HG03460 (cell line): ENCODE results near the gene SPOCD1.
A peak's percentile ranks its signal among the peaks of the same experiment; 100 is the strongest.

Source experiments
- ATAC-seq: cut with Tn5 transposase; IDR thresholded peaks from one replicate; pipeline ENCODE4 v1.9.1; 2021; ENCODE audit not compliant: unreplicated experiment

The SPOCD1 gene

DNA sequence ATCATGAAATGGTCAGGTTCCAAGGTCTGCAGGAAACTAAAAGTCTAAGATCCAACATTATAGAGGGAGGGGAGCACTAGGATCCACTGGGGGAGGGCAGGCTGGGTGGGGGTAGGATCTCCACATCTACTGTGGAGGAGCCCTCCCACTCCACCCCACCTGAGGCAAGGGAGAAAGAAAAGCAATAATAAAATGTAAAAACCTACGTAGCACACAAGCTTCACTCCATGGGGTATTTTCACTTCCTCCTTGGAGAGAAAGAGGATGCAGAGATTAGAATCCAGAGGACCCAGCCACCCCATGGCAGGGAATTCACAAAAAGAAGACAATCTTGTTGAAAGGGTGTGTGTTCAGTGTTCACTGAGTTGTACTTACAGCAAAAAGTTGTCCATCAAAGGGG, 14.4 kb downstream of the SPOCD1 start:
- no peak for ATAC-seq

- no peak for ATAC-seq
These were observed 15.2 kb downstream of the SPOCD1 start for GRCh38 chr1:31800674-31800967.

DNA sequence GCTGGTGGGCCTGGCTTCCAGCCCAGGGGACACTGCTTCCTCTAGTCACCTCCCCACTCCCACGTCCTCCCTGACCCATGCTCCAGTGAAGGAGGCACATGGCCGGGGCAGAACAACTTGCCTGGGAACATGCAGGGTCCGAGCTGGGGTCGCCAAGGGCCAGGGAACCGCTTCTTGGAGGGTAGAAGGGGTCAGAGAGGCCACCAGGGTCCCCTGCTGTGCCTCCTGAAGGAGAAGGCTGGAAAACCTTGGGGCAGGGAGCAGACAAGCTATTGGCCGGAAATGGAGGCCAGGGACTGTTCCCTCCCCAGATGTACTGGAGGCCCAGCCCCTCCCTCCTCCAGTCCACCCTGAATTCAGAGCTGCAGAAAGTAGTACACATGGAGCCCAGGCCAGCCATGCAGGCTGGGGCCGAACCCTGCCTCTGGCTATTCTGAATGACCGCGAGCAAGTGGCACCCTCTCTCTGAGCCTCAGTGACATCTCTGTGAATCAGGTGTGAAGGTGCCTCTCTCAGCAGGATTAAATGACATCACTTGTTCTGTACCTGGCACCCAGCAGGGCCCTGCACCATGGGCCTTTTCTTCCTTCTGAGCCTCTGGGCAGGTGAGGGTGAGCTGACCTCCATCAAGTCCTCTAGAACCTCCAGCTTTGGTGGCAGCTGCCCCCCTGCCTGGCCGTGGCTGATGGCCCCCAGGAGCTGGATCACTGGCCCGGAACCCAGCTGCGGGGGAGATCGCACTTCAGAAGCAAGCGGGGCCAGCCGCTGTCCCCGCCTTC, 15.7 kb downstream of the SPOCD1 start:
- ATAC-seq, result no peak

- ATAC-seq, result no peak
These were observed 16.5 kb downstream of the SPOCD1 start for GRCh38 chr1:31799196-31799894.

GRCh38 chr1:31798433-31799195, 17.2 kb downstream of the SPOCD1 start:
- ATAC-seq, result no peak

DNA sequence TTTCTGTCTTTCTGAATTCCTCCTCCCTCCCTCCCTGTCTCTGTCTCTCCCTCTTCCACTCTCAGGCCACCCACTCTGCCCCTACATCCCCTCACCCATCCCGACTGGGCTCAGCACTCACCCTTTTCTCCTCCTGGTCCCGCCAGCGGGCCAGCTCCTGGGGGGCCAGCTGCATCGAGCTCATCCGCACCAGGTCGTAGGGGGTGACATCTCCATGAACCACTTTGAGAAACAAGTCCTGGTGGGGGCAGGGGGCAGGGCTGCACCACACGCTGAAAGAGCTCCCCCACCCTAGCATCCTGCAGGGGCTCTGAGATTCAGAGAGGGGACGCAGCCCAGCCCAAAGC, 17.8 kb downstream of the SPOCD1 start:
- no peak for ATAC-seq

GRCh38 chr1:31797216-31797615, 18.6 kb downstream of the SPOCD1 start:
- no peak for ATAC-seq

- no peak for ATAC-seq
These were observed 19.1 kb downstream of the SPOCD1 start for GRCh38 chr1:31796707-31797106.

DNA sequence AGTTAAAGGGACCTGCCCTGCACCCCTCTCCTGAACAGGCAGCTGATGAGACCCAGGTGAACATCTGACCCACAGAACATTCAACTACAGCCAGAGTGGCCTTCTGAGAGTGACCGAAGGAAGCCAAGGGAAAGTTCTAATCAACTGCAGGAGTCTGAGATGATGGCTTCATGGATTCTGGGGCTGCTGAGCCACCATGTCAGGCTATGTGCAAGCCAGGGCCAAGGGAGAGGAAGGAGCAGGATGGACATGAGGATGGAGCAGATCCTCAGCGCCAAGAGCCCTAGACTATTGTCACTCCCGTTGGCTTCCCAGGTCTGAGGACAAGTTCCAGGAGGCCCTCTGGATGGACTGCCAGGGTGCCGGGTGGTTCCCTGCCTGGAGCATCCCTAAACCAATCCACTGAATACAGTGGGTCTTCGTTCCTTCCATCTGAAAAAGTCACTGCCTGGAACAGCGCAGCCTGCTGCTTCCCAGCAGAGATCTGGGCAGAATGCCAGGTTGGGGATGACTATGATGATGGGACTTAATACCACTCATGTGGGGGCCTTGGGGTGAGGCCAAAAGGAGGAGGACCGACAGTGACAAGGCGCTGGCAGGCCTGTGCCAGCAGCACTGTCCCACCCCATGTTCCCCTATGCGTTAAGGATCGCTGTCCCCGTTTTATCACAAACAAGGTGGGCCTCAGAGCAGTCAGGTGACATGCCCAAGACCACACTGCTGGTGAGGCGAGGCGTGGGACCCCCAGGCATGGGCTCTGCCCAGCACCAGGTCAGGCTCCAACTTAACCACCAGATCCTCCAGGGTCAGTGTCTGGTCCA, 19.8 kb downstream of the SPOCD1 start:
- no peak for ATAC-seq

GRCh38 chr1:31795096-31795675, 20.6 kb downstream of the SPOCD1 start:
- ATAC-seq, result no peak

- no peak for ATAC-seq
These were observed 22.1 kb downstream of the SPOCD1 start for GRCh38 chr1:31793586-31794285.

- no peak for ATAC-seq
These were observed 22.7 kb downstream of the SPOCD1 start for GRCh38 chr1:31793086-31793485.

GRCh38 chr1:31792541-31792940, 23.3 kb downstream of the SPOCD1 start:
- ATAC-seq, result no peak

GRCh38 chr1:31792116-31792515, 23.7 kb downstream of the SPOCD1 start:
- ATAC-seq, result no peak

DNA sequence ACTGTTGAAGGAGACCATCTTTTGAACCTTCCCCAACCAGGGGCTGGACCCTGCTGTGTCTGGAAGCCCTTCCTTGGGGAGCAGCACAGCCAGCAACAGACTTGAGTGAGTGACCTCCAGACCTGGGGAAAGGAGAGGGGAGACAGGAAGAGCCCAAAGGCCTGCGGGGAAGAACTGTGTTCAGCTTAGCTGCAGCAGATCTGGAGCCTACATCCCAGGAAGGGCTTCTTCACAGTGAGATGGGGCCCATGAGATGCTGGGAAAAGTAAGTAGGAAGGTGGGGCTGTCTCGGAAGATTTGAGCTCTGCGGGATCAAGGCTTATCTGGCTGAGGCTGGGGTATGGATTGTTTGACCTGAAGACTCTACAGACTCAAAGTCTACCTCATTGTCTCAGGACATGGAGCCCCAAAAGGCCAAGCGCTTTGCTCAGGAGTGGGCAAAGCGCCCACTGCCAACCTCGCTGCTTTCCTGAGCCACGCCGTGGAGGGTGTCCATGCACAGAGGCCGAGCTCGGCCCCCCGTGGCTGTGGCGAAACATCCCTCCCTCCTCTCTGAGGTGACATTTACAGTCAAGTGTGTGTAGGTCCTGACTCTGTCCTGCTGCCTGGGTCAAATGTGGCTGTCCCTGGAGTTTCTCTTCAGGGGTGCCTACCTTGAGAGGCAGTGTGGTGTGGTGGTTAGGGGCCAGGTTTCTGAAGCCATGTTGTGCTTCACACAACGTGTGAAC, 24.5 kb downstream of the SPOCD1 start:
- no peak for ATAC-seq

- no peak for ATAC-seq
These were observed 25.2 kb downstream of the SPOCD1 start for GRCh38 chr1:31790641-31791091.

DNA sequence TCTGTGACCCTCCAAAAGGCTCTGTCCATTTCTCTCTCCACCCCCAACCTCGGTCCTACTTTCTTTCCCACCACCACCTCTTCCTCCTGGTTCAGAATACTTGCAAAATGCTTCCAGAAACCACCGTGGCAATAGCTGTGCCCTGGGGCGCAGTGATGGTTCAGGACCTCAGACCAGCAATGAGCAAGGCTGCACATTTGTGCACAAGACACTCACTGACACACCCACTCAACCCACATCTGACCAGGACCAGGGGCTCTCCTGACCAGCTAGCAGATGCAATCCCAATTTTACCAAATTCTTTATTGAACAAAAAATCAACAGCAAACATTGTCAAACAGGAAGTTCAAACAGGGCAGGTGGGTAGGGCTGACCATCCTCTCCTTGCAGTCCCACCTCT, 25.7 kb downstream of the SPOCD1 start:
- ATAC-seq, result no peak

DNA sequence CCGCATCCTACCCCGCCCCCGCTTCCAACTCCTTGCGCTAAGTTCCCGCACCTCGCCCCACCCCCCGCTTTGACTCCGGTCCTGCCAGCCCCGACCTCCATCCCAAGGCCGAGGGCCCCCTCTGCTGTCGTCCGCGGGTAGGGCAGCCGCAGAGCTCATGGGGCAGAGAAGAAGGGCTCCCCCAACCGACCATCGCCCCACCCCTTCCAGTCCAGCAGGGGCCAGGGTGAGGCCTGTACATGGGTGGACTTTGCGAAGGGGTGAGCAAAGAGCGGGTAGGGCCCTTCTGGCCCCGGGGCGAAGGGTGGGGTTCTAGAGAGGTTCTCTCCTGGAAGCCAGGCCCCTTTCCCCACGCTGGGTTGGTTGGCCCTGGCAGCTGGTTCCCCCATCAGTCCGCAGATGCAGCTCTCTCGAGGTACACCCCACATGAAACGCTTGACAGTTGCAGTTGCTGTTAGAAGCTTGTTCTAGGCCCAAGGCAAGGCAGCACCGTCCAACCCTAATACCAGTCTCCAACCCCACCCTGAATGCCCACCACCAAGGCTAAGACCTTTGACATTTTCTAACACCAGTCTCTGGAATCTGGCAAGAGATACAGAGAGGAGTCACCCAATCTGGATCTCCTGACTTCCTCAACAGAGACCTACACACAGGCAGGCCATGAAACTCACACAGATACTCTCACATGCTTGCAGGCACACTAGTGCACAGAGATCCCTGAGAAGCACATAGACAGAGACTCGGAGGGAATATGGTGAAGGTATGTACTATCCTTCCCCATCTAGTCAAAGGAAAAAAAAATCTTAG, 26.4 kb downstream of the SPOCD1 start:
- peak; percentile 45 for ATAC-seq

GRCh38 chr1:31788825-31789256, 27.0 kb downstream of the SPOCD1 start:
- ATAC-seq, result peak; percentile 15
